GM18861 (cell line): ENCODE measurements around the gene IL19.
"Not testable (repeated sequence)": the region's sequence is repeated elsewhere in the genome, so short reads cannot be mapped to it uniquely, and the experiment has no call there.

ENCODE experiments used
- ATAC-seq: cut with Tn5 transposase; IDR thresholded peaks from one replicate; pipeline ENCODE4 v1.9.1; 2021; ENCODE audit not compliant: unreplicated experiment

Gene IL19

GRCh38 chr1:206739411-206740076 lies 31.0 kb upstream of the IL19 start:
- peak; percentile 79 for ATAC-seq

- ATAC-seq: no peak
Measured at GRCh38 chr1:206741142-206741701, 29.4 kb upstream of the IL19 start.

GRCh38 chr1:206742719-206743383 lies 27.7 kb upstream of the IL19 start:
- ATAC-seq: no peak

GRCh38 chr1:206744683-206745082 lies 25.9 kb upstream of the IL19 start:
- ATAC-seq: no peak

- no peak for ATAC-seq
Measured at GRCh38 chr1:206745301-206745700, 25.3 kb upstream of the IL19 start.

- ATAC-seq: no peak
Measured at GRCh38 chr1:206748348-206749030, 22.1 kb upstream of the IL19 start.

GRCh38 chr1:206751891-206752290 lies 18.7 kb upstream of the IL19 start:
- ATAC-seq: no peak

- ATAC-seq: no peak
Measured at GRCh38 chr1:206752481-206752880, 18.1 kb upstream of the IL19 start.

- ATAC-seq: no peak
Measured at GRCh38 chr1:206753141-206753540, 17.4 kb upstream of the IL19 start.

GRCh38 chr1:206754011-206754410 lies 16.6 kb upstream of the IL19 start:
- ATAC-seq: no peak

GRCh38 chr1:206757524-206758266 lies 12.9 kb upstream of the IL19 start:
- no peak for ATAC-seq

- ATAC-seq: no peak
Measured at GRCh38 chr1:206760590-206760989, 10.0 kb upstream of the IL19 start.

- ATAC-seq: no peak
Measured at GRCh38 chr1:206761159-206761768, 9.3 kb upstream of the IL19 start.

GRCh38 chr1:206762741-206763364 lies 7.7 kb upstream of the IL19 start:
- ATAC-seq: not testable (repeated sequence)

GRCh38 chr1:206765771-206766170 lies 4.8 kb upstream of the IL19 start:
- ATAC-seq: not testable (repeated sequence)

GRCh38 chr1:206766251-206766856 lies 4.2 kb upstream of the IL19 start:
- no peak for ATAC-seq

- ATAC-seq: no peak
Measured at GRCh38 chr1:206768472-206769303, 1.9 kb upstream of the IL19 start.

GRCh38 chr1:206769304-206769731 lies 1.3 kb upstream of the IL19 start:
- ATAC-seq: peak; percentile 67

GRCh38 chr1:206771338-206771692 lies 742 bp downstream of the IL19 start:
- no peak for ATAC-seq
